Posterior vena cava (tissue), 2 donors: Measurements from ENCODE around the gene CASP5. TPM values are rescaled to one million over a fixed set of nuclear protein-coding genes. Genes with fewer than 3 reads are reported as not detected.
"Not testable (repeated sequence)": the region's sequence is repeated elsewhere in the genome, so short reads cannot be mapped to it uniquely, and the experiment has no call there.

Experiments
- DNase-seq: peaks from one replicate; pipeline ENCODE4 v3.0.0-alpha.2; 2020; ENCODE audit warnings: low spot score
- intact Hi-C, 2 donors: fragments of 100-400 bp; cut with DNase I; formaldehyde crosslinking; loops; one replicate each; pipeline versions ENCODE4 v1.14.1 to v1.14.2; 2022 to 2023
- long read RNA-seq, 2 donors: library from polyadenylated mRNA; unstranded; transcript quantifications; one replicate each; pipeline ENCODE4 v2.0.0, GENCODE V29; 2020 to 2021
- total RNA-seq, 2 donors: library from RNA; stranded (reverse); fragmentation: NEBNext Ultra II Directional; extraction: Animal tissue kit (Norgen Biotek cat#: 25700); gene quantifications; one replicate each; pipeline ENCODE4 v1.2.1, GENCODE V29; 2021
- donor health status: DM: yes; HTN: yes; CAD: no.
- donor health status: DM: yes; HTN: yes; CAD: no.

CASP5 gene
- total RNA-seq, result under 1 TPM; 0.24 to 0.42 TPM
- long read RNA-seq, donor 1, result 0 reads
- long read RNA-seq, donor 2, result 0 reads

DNA sequence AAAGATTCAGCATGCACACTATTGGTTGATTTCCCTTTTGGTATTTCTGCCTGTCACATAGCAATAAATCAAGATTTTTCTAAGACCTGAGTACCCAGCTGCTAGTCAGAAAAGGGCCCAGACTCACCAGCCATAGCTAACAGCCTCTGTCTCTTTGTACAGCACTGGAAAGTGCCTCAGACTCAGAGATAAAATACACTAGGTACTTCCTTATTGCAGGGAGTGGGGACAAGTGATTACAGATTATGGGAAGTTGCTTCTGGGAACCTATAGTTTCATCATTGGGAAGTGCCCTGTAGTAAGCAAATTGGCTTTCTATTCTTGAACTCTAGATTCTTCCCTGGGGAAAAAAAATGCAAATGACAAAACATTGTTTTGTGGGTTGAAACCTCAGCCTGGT lies at the start of gene CASP5:
Gene CASP5, minus strand, starts transcription at position 166 of the 400 bp plus-strand sequence. Its CDS starts 32 bp downstream, at position 134.
- intact Hi-C loops, result no loop called here
- no peak for DNase-seq

DNA sequence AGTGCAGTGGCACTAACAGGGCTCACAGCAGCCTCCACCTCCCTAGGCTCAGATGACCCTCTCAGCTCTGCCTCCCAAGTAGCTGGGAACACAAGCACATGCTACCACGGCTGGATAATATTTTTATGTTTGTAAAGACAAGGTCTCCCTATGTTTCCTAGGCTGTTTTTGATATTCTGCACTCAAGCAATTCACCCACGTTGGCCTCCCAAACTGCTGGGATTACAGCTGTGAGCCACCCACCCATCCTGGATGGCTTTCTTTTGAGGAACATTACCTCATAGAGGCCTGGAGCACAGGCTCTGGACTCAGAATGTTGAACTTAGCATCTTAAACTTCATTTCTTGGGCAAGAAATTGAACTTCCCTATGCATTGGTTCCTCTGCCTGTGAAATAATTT lies 49.1 kb upstream of the CASP5 start:
- intact Hi-C loops, result not testable (repeated sequence)

DNA sequence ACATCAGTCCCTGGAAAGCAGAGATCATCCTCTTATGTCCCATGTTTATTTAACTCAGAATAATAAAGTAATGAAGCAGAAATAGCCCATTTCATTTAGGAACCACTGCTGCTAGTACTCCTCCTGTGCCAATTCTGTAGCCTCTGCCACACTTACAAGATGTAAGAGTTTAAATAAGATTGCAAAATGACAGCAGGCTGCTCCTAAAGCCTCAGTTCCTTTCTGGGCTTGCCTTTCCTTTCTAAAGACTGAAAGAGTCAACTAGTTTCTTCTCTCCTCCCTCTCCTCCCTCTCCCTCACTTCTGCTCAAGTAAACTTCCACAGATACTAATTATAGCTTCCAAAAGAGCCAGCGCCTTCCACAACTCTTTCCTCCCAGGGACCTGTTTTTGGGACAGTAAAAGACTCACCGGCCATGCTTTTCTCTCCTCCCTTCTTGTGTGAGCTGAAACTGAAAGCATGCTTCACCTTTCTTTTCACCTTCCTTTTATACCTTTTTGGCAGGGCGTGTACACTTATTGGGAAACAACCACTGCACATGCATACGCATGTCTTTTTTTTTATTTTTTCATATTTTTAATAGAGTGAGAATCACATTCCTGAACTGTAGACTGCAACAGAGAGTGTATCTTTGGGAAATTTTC lies 48.2 kb upstream of the CASP5 start:
- intact Hi-C loops, result no loop called here
- no peak for DNase-seq

More for the DNA sequence above, 49.1 kb upstream of the CASP5 start:
- not testable (repeated sequence) for DNase-seq

DNA sequence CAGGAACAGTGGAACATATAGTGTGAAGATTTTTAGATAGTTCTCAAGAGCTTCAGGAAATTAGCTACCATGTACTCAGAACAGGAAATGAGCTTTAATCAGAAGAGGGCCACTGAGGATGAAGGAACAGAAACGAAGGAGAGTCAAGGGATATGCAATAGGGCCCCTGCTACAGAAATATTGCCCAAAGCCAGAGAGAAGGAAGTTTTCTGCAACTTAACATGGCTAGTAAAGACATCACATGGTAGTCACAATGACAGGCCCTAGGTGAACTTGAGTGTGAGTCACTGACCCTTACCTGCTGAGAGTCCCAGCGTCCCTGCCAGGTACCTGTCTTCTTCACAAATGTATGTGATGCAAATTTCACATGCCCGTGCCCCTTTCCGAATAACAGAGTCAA lies 47.3 kb upstream of the CASP5 start:
- intact Hi-C loops, result no loop called here
- DNase-seq, result no peak

DNA sequence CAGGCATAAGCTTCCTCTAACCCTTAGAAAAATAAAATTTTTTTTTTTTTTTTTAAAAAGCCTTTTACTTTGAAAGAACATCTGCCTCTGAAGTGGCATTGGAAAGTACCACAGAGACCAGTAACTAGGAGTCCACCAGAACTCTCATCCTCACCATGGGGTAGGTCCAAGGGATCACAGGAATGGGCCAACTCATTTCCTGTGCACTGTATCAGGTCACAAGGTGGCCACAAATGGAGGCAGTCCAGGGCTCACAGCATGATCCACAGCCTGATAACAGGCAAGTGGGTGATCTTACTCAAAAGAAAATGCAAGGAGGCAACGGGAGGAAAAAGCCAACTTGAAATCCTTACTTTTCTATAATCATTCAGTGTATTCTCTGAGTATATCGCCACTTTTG lies 46.8 kb upstream of the CASP5 start:
- intact Hi-C loops, DNase-seq: not testable (repeated sequence)

DNA sequence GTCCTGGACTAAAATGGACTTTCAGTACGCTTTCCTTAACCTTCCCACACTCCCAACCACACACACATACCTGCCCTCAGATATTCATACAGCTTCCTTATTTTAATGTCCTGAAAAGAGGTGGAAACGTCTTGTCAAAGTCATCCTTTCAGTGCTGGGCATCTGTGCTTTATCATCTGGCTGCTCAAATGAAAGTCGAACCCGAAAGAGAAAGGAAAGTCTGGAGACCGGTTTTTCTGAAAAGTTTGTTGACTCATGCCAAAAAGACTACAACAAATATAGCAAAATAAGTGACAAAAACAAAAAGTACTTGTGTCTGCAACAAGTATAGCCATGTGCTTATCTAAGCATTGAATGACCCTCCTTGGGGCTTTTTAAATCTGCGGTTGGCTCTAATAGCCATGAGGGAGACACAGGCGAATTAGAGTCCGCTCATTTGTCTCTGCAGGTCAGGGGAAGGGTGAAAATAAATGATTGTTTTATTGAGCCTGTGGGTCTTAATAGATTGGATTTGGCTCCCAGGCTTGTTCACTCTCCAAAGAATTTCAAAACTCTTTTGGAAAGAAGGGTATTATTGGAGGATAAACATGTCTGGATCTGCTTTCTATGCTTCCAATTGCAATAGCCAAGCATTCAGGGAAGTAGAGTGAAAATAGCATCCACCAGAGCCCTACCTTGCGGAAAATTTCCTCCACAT lies 40.4 kb upstream of the CASP5 start:
- DNase-seq, intact Hi-C loops: not testable (repeated sequence)

DNA sequence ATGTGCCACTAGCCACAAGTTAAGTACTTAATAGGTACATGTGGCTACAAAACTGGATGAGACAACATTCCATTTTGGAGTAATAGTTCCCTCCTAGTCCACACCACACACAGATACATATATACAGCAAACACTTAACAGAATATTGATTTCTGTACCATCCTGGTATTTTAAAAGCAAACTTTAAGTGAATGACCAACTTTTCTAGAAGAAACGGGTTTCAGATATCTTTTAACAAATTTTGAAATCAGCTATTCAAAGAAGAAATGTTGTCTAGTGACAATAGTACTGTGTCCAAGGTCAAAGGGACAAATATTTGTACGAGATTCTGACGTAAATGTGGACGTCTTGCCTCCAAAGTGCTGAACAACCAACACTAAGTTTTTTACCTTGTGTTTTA lies 34.5 kb upstream of the CASP5 start:
- no peak for DNase-seq
- intact Hi-C loops, result no loop called here

DNA sequence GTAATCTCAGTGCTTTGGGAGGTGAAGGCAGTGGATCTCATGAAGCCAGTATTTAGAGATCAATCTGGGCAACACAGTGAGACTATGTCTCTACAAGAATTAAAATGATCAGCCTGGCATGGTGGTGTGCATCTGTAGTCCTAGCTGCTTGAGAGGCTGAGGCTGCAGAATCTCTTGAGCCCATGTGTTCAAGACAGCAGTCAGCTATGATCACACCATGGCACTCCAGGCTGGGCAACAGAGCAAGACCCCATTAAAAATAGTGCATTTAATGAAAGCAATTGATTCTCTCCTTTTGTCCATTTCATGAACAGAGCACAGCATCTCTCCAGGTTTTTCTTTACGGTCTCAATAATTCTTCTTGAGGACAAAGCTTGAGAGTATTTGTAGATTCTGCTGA lies 33.5 kb upstream of the CASP5 start:
- intact Hi-C loops, result no loop called here
- DNase-seq, result no peak

DNA sequence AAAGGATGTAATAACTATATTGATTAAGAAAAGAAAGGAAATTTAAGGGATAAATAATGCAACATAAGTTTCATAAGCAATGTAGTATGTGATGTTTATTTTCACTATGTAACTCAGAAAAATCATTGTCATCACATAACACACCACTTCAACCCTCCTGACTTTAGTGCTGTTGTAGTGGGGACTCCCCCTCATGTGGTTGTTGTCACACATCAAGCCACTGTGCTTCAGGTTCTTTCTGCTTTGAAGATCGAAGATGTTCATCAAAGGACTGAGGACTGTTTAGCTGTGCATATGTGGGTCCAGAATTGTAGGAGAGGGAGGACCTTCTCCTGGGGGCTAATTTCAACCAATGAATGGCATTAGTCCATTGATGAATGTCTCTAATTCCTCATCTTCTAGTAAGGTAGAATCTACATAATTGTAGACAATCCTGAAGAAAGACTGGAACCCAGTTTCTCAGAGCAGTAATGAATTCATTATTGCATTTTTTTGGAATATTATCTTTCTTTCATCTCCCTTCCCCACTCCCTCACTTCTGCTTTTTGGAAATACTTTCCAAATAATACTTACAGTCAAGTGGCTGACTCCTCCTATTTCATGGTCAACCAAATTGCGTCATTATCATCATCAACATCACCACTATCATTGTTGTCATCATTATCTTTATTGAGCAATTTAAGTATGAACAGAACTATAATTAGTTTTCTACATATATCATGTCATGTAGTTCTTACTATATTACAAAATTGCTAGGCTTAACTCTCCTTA lies 31.9 kb upstream of the CASP5 start:
- intact Hi-C loops, result no loop called here
- DNase-seq, result no peak

DNA sequence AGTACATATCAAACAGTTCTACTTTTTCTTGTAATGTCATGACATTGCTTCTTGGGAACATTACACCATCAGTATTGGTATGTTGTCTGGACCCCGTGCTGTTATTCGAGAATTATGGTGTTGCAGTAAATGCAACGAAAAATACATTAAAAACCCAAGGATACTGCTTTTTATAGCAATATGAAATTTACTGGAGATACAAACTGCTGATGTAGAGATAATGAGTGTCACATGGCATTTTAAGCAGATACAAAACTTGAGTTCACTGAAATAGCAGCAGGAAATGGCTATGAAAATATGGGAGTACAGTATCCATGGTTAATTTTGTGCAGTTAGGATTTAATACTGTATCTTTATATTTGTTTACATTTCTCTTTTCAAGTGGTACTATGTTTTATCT lies 29.5 kb upstream of the CASP5 start:
- intact Hi-C loops, result no loop called here
- DNase-seq, result no peak

DNA sequence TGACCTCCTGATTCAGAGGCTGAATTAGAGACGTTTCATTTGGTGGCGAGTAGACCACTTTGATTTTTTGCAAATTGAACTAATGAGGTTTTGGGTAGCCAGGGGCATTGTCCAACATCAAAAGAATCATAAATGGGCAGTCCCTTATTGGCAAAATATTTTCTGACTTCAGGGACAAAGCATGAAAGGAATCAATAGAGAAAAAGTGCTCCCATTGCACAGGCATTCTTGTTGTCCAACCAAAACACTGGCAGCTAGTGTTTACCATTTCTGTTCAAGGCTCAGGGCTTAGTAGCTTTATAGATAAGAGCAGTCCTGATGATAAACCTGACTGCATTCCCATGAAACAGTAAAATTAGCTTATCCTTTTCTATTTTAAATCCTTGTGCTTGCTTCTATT lies 28.6 kb upstream of the CASP5 start:
- no peak for DNase-seq
- intact Hi-C loops, result no loop called here

DNA sequence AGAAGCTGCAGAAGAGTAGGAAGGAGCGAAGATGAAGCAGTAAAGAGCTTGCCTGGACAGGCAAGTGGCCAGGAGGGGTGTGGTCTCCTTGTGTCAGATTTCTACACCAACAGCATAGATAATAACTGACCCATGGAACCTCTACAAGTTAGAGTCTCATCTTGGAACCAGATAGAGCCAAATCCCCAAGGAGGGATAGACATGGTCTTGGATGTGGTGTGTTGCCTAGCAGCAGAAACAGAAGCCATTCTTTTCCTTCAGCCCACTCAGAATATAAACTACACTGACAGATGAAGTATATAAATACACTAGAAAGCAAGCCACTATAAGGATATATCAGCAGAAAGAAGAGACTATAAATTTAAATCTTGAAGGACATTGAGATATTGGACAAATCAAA lies 26.5 kb upstream of the CASP5 start:
- intact Hi-C loops, result no loop called here
- no peak for DNase-seq

DNA sequence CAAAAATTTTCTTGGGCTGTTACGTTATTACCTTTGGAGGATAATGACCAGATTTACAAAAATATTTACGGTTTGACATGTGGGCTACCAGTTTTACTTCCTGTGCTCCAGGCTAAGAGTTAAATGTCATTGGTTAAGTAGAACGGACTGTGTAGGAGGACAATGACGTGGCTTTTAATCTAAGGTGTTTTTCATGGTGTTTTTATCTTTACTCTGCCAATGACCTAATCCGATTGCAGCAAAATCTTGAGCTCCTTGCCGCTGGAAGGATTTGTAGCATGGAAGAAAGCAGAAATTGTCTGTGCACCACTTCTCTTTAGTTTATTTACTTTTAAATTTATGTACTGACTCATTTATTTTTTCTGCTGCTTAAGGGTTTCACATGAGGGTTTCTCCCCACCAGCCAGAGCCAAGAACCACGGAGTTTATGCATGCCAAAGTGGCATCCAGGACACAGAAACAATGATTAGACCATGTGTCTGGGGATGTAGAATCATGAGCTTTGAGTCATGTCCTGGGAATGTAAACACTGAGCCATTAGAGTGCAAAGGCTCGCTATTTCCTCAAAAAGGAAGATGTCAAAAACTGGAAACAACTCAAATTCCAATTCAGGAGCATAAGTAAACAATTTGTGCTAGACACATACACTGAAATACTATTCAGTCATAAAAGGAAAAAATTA lies 24.1 kb upstream of the CASP5 start:
- no peak for DNase-seq
- intact Hi-C loops, result no loop called here

DNA sequence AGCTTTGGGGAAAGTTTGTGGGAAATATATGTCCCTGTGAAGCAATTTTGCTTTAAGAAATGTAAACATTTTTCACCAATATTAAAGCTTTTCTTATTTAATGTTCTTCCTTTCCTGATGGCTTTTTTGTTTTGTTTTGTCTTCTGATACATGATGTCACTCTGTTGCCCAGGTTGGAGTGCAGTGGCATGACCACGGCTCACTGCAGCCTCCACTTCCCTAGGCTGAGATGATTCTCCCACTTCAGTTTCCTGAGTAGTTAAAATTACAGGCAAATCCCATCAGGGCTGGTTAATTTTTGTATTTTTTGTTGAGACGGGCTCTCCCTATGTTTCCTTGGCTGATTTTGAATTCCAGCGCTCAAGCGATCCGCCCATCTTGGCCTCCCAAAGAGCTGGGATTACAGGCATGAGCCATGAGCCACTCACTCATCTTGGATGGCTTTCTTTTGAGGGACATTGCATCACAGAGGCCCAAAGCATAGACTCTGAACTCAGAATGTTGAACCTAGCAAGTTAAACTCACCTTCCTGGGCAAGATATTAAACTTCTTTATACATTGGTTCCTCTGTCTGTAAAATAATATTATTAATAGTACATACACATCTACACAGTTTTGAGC lies 22.8 kb upstream of the CASP5 start:
- intact Hi-C loops, result no loop called here
- no peak for DNase-seq

DNA sequence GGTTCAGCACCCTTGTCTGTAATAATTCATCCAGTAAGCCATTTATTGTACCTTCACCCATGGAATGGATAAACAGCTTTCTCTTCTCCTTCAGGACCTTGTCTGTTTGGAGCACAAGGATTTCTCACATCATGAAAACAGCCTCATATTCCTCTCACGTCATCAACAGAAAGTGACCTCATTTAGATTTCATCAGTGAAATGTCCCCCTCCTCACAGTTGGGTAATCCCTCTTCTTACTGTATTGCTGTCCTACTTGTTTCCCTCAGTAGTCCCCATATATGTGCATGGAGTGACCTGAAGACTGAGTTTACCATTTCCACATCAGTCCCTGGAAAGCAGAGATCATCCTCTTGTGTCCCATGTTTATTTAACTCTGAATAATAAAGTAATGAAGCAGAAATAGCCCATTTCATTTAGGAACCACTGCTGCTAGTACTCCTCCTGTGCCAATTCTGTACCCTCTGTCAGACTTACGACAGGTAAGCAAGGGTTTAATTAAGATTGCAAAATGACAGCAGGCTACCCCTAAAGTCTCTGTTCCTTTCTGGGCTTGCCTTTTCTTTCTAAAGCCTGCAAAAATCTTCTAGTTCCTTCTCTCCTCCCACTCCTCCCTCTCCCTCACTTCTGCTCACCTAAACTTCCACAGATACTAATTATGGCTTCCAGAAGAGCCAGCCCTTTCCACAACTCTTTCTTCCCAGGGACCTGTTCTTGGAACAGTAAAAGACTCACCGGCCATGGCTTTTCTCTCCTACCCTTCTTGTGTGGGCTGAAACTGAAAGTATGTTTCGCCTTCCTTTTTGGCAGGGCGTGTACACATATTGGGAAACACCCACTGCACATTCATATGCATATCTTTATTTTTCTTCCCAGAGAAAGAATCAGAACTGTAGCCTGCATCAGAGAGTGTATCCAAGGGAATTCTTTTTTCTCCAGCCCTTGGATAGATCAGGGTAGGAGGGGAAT lies 21.9 kb upstream of the CASP5 start, which contains the start of gene CARD16:
Gene CARD16, minus strand, starts transcription at position 779 of the 968 bp plus-strand sequence. Its CDS starts 38 bp downstream, at position 741.
- intact Hi-C loops, DNase-seq: not testable (repeated sequence)

DNA sequence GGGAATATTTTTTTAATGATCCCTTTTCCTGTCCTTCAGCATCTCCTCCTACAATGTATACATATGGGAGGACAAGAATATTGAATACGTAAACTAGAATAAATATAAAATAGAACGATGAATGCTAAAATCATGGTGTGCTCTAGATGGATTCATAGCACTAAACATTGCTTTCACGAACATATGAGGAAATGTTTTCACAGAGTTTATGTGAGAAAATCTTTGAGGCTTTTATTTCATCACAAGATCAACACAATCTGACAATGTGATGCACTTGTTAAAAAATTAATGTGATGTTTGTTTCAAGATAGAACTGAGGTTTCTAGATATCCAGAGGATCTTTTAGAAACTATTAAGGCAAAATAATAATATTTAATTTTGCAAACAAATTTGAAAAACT lies 19.2 kb upstream of the CASP5 start:
- DNase-seq, result no peak
- intact Hi-C loops, result no loop called here

DNA sequence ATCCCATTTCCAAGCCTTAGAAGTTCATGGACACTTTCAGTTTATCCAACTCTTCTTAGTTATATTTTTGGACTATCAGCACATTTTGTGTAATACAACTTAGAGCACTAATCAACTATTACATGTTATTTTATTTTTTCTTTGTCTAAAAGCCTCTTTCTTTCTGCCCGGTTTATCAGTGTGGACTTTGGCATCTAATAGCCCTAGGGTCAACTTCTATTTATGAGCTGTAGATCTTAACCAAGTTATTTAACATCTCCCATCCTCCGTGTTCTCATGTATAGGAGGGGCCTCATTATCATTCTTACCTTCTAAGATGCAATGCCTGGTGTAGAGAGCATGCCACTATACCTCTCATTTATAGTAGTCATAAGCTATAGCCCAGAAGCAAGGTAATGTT lies 17.7 kb upstream of the CASP5 start:
- no peak for DNase-seq
- intact Hi-C loops, result no loop called here
